Type B pancreatic cell (in vitro differentiated cells): ENCODE results near the gene USP10. TPM values are rescaled to one million over a fixed set of nuclear protein-coding genes. Genes with fewer than 3 reads are reported as not detected.

Source experiments
- DNase-seq: peaks from one replicate; pipeline ENCODE4 v3.0.0; 2021; ENCODE audit warnings: mixed read lengths; ENCODE audit not compliant: unreplicated experiment; ENCODE audit errors: extremely low spot score
- H3K27ac Mint-ChIP-seq: 2 replicates; pipeline ENCODE4 v1.8.0; 2021; ENCODE audit warnings: mild to moderate bottlenecking, mixed read lengths
- H3K27me3 Mint-ChIP-seq: 2 replicates; pipeline ENCODE4 v1.8.0; 2021; ENCODE audit warnings: mixed read lengths
- H3K36me3 Mint-ChIP-seq: 2 replicates; pipeline ENCODE4 v1.8.0; 2021; ENCODE audit warnings: mixed read lengths
- H3K4me1 Mint-ChIP-seq: one replicate; pipeline ENCODE4 v1.8.0; 2021; ENCODE audit warnings: mixed read lengths; ENCODE audit not compliant: unreplicated experiment
- H3K4me3 Mint-ChIP-seq: 2 replicates; pipeline ENCODE4 v1.8.0; 2021; ENCODE audit warnings: mild to moderate bottlenecking, mixed read lengths
- H3K9me3 Mint-ChIP-seq: 2 replicates; pipeline ENCODE4 v1.8.0; 2021; ENCODE audit warnings: mixed read lengths
- total RNA-seq: library from RNA; stranded (reverse); gene quantifications from 2 replicates; pipeline ENCODE4 v1.2.1, GENCODE V29; 2021; ENCODE audit warnings: low replicate concordance
- TF ChIP-seq, protein P1 (sequence below): fragments of 200-600 bp; sonication (generic); conservative IDR thresholded peaks from 2 replicates; pipeline ENCODE4 v1.5.0; 2021; ENCODE audit warnings: antibody characterized with exemption, mild to moderate bottlenecking

USP10 gene
- total RNA-seq, 1 donor from 2014 or later = 110 TPM

DNA sequence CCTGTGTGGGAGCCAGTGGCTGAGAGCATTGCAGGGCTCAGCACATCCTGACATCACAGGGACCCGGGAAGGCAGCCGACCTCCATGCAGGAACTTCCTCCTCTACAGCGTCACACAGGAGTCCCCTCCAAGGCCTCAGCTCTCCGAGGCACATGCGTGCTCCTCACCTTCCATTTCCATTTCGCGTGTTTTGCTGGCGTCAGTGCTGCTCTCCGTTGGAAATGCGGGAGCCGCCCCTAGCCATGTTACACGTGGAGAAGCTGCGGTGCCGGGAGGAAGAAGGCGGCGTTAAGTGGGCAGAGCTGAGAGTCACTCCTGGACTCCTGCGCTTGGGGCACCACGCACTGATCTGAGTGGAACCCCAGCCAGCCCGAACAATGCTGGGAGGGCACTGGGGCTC lies 94.8 kb downstream of the USP10 start:
- TF ChIP-seq, protein P1, sequence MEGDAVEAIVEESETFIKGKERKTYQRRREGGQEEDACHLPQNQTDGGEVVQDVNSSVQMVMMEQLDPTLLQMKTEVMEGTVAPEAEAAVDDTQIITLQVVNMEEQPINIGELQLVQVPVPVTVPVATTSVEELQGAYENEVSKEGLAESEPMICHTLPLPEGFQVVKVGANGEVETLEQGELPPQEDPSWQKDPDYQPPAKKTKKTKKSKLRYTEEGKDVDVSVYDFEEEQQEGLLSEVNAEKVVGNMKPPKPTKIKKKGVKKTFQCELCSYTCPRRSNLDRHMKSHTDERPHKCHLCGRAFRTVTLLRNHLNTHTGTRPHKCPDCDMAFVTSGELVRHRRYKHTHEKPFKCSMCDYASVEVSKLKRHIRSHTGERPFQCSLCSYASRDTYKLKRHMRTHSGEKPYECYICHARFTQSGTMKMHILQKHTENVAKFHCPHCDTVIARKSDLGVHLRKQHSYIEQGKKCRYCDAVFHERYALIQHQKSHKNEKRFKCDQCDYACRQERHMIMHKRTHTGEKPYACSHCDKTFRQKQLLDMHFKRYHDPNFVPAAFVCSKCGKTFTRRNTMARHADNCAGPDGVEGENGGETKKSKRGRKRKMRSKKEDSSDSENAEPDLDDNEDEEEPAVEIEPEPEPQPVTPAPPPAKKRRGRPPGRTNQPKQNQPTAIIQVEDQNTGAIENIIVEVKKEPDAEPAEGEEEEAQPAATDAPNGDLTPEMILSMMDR = no peak
- no peaks in the 10 kb centered on the region for H3K9me3 Mint-ChIP-seq
- peaks cover 3% of the 10 kb centered on the region for H3K36me3 Mint-ChIP-seq
- H3K4me3 Mint-ChIP-seq = no peak overlapping the region
- DNase-seq = no peak
- H3K27ac Mint-ChIP-seq = no peak overlapping the region
- H3K27me3 Mint-ChIP-seq = no peaks in the 10 kb centered on the region
- peaks cover 14% of the 10 kb centered on the region for H3K4me1 Mint-ChIP-seq

DNA sequence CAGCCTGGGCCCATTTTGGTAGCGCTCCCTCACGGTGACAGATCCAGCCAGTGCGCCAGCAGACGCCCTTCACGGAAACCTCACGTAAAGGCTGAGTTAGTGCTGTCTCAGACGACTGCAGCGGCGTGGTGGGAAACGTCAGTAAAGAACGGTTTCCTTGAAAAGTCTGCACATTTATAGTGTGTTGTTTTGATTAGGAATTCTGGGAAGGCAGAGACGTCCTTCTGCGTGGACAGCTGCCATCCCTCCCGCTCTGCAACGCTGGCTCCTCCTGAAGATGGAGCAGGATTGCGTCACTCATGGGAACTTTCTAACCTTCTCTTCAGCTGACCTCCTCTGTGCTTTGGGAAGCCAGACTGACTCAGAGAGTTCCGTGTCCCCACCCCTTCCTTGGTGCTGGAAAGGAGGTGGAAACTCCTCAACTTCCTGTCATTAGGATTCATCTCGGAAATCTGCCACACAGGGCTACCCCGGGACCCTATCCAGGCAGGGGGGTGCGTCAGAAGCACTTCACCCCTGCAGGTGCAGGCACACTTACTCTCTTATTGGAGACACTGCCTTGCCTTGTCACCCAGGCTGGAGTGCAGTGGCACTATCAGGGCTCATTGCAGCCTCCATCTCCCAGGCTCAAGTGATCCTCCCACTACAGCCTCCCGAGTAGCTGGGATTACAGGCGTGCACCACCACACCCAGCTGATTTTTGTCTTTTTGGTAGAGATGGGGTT lies 95.7 kb downstream of the USP10 start:
- H3K36me3 Mint-ChIP-seq = peaks cover 3% of the 10 kb centered on the region
- H3K4me1 Mint-ChIP-seq = peaks cover 20% of the 10 kb centered on the region
- DNase-seq = no peak
- no peak overlapping the region for H3K27ac Mint-ChIP-seq
- H3K27me3 Mint-ChIP-seq = no peaks in the 10 kb centered on the region
- H3K9me3 Mint-ChIP-seq = no peaks in the 10 kb centered on the region
- TF ChIP-seq, protein P1 = no peak
- H3K4me3 Mint-ChIP-seq = no peak overlapping the region

DNA sequence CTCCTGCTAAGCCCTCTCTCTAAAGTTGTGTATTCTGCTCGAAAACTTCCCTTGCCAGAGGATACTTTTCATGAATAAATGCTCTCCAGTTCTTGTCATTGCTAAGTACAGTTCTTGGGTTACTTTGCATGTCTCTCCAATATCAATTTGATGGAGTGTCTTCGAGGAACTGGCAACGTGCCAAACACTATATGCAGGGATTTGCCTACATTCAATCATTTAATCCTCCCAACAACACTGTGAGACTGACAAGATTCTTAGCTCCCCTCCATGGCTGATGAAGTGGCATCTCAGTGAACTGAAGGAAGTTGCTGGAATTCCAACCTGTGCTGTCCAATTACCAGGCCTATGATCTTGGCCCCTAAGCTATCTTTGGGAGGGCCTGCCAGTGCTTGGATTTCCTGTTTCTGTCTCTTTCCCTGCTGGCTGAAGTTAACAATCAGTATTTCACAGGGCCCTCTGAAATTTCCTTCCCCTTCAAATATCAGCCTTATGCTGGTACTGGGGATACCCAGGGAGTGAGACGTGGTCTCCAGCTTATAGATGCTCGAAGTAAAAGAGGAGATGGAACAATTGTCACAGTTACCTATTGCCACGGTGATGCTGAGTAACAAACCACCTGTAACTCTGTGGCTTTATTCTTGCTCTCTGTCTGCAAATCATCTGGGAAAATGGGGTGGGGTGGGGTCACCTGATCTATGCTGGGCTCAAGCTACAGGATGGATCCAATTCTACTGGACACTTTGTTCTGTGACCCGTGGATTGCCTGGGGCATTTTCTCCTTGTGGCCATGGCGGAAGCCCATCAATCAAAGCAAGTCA lies 100.6 kb downstream of the USP10 start:
- Mint-ChIP-seq H3K27ac (no peak overlapping the region), H3K9me3 (peaks cover 4% of the 10 kb centered on the region), H3K36me3 (peaks cover 3% of the 10 kb centered on the region), H3K4me3 (no peak overlapping the region), H3K4me1 (peaks cover 18% of the 10 kb centered on the region), H3K27me3 (no peaks in the 10 kb centered on the region)
- TF ChIP-seq, protein P1 = no peak
- DNase-seq = no peak

DNA sequence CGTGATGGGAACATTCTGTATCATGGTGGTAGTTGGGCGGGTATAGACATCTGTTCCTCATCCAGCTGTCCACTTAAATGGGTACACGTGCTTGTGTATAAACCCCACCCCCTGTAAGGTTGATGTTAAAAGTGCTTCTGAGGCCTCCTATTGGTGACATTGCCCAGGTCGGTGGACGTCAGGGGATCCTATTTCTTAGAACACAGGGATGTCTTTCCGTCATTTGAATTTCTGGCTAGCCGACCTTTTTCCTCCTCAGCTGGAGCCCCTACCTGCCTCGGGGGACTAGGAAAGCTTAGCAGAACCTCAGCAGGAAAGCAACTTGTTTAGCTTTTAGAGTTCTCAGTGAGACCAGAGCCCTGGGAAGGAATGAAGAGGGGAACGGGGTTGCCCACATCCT lies 103.3 kb downstream of the USP10 start:
- Mint-ChIP-seq H3K36me3 (no peaks in the 10 kb centered on the region), H3K27me3 (no peaks in the 10 kb centered on the region), H3K4me3 (no peak overlapping the region), H3K9me3 (peaks cover 4% of the 10 kb centered on the region), H3K4me1 (peaks cover 21% of the 10 kb centered on the region), H3K27ac (no peak overlapping the region)
- TF ChIP-seq, protein P1 = no peak
- no peak for DNase-seq

DNA sequence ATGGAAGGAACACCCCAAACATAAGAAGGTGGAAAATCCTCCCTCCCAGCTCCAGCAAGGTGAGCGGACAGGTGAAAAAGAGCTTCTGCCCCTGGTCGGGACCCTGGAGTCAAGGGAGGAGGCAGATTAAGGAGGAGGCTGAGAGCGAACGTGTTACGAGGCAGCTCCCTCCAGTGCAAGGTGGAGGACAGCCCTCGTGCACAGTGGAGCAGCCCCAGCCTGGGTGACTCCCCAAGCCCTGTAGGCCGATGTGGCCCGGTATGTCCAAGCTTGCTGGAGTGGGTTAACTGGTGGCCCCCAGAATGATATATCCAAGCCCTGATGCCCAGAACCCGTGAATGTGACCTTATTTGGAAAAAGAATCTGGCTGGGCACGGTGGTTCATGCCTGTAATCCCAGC lies 104.5 kb downstream of the USP10 start:
- peaks cover 21% of the 10 kb centered on the region for H3K4me1 Mint-ChIP-seq
- H3K27me3 Mint-ChIP-seq = no peaks in the 10 kb centered on the region
- TF ChIP-seq, protein P1 = no peak
- no peak for DNase-seq
- peaks cover 4% of the 10 kb centered on the region for H3K9me3 Mint-ChIP-seq
- no peak overlapping the region for H3K4me3 Mint-ChIP-seq
- no peaks in the 10 kb centered on the region for H3K36me3 Mint-ChIP-seq
- H3K27ac Mint-ChIP-seq = no peak overlapping the region
